ENCODE data around the gene CLP1. TPM values are rescaled to one million over a fixed set of nuclear protein-coding genes. Genes with fewer than 3 reads are reported as not detected.

CLP1 gene
- total and polyA plus RNA-seq, 2 experiments from 2014 or later: 16.4 to 21.0 TPM

GRCh38 chr11:57652662-57653061 is 4.9 kb upstream of the CLP1 start:
- Histone ChIP-seq H3K9me2 (ENCODE audit: insufficient read depth) (no peaks in the 10 kb centered on the region), H3K4me3 (no peak overlapping the region)
- 52 to 54% methylated on average over 3 of the region's 3 CpGs for WGBS, 2 experiments (ENCODE audit: low coverage in 1 of 2, low lambda C conversion rate in 2 of 2, missing lambda C conversion rate in 2 of 2)

GRCh38 chr11:57653163-57653562 is 4.4 kb upstream of the CLP1 start:
- Histone ChIP-seq H3K36me3 (ENCODE audit: low read depth) (no peaks in the 10 kb centered on the region), H3F3A (ENCODE audit: insufficient read depth) (peaks cover 7% of the 10 kb centered on the region), H3K4me3 (no peak overlapping the region), H4K20me1 (ENCODE audit: insufficient read depth) (no peaks in the 10 kb centered on the region), H2AFZ (peak overlapping the region; percentile 55), H3K27ac (no peak overlapping the region), H3K79me2 (ENCODE audit: insufficient read depth) (peaks cover 6% of the 10 kb centered on the region), H3K9me3 (ENCODE audit: low read depth) (no peaks in the 10 kb centered on the region), H3K9ac (peak overlapping the region; percentile 19; the same call in 1 of the 2 replicates), H3K9me2 (ENCODE audit: insufficient read depth) (no peaks in the 10 kb centered on the region), H3K4me2 (ENCODE audit: unreplicated experiment) (no peak overlapping the region), H3K27me3 (replicated peaks; ENCODE audit: insufficient read depth) (no peaks in the 10 kb centered on the region), H3K4me1 (ENCODE audit: insufficient read depth) (peaks cover 14% of the 10 kb centered on the region)
- WGBS, 2 experiments (ENCODE audit: low coverage in 1 of 2, low lambda C conversion rate in 2 of 2, missing lambda C conversion rate in 2 of 2): 45 to 55% methylated on average over 1 to 3 of the region's 3 CpGs
- DNase-seq: no peak
- in situ Hi-C loops (cut with MboI): no loop called here
- TF ChIP-seq EZH2phosphoT487 (IDR thresholded peaks at IDR 0.05; ENCODE audit: insufficient read depth, low read depth): no peak
- no peak for TF ChIP-seq EZH2 (IDR thresholded peaks at IDR 0.05; ENCODE audit: insufficient read depth, poor library complexity, severe bottlenecking)

More at GRCh38 chr11:57652662-57653061, 4.9 kb upstream of the CLP1 start:
- Histone ChIP-seq H4K20me1 (ENCODE audit: insufficient read depth) (no peaks in the 10 kb centered on the region), H3K9ac (peak overlapping the region; percentile 19; the same call in 1 of the 2 replicates), H3K27ac (no peak overlapping the region), H2AFZ (peak overlapping the region; percentile 55), H3K4me2 (ENCODE audit: unreplicated experiment) (no peak overlapping the region), H3K9me3 (ENCODE audit: low read depth) (no peaks in the 10 kb centered on the region), H3K79me2 (ENCODE audit: insufficient read depth) (peaks cover under 1% of the 10 kb centered on the region), H3F3A (ENCODE audit: insufficient read depth) (peaks cover 11% of the 10 kb centered on the region), H3K36me3 (ENCODE audit: low read depth) (no peaks in the 10 kb centered on the region), H3K4me1 (ENCODE audit: insufficient read depth) (peaks cover 19% of the 10 kb centered on the region), H3K27me3 (replicated peaks; ENCODE audit: insufficient read depth) (no peaks in the 10 kb centered on the region)
- DNase-seq: peak; percentile 17
- in situ Hi-C loops (cut with MboI): no loop called here
- TF ChIP-seq EZH2 (IDR thresholded peaks at IDR 0.05; ENCODE audit: insufficient read depth, poor library complexity, severe bottlenecking) (no peak), EZH2phosphoT487 (IDR thresholded peaks at IDR 0.05; ENCODE audit: insufficient read depth, low read depth) (no peak)

- no peak for TF ChIP-seq EZH2phosphoT487 (IDR thresholded peaks at IDR 0.05; ENCODE audit: insufficient read depth, low read depth)
- TF ChIP-seq EZH2 (IDR thresholded peaks at IDR 0.05; ENCODE audit: insufficient read depth, poor library complexity, severe bottlenecking): no peak
- Histone ChIP-seq H3K9me3 (ENCODE audit: low read depth) (no peaks in the 10 kb centered on the region), H3K27ac (peak overlapping the region; percentile 80), H3K4me2 (ENCODE audit: unreplicated experiment) (peak overlapping the region; percentile 84), H3K4me3 (peak overlapping the region; percentile 90), H3K4me1 (ENCODE audit: insufficient read depth) (no peaks in the 10 kb centered on the region), H3K27me3 (replicated peaks; ENCODE audit: insufficient read depth) (no peaks in the 10 kb centered on the region), H3K9ac (peak overlapping the region; percentile 88), H3F3A (ENCODE audit: insufficient read depth) (no peaks in the 10 kb centered on the region; the same call in 1 of the 2 replicates), H3K9me2 (ENCODE audit: insufficient read depth) (no peaks in the 10 kb centered on the region), H2AFZ (peak overlapping the region; percentile 88), H4K20me1 (ENCODE audit: insufficient read depth) (no peaks in the 10 kb centered on the region), H3K79me2 (ENCODE audit: insufficient read depth) (peaks cover 43% of the 10 kb centered on the region), H3K36me3 (ENCODE audit: low read depth) (peaks cover 14% of the 10 kb centered on the region; the same call in 1 of the 2 replicates)
- 12 to 13% methylated on average over 5 of the region's 5 CpGs for WGBS, 2 experiments (ENCODE audit: low coverage in 1 of 2, low lambda C conversion rate in 2 of 2, missing lambda C conversion rate in 2 of 2)
- in situ Hi-C loops (cut with MboI): no loop called here
- DNase-seq: no peak
These were observed 723 bp upstream of the CLP1 start for GRCh38 chr11:57656885-57657193.

- peak overlapping the region; percentile 90 for H3K4me3 ChIP-seq
- no peaks in the 10 kb centered on the region; the same call in 1 of the 2 replicates for H3F3A ChIP-seq (ENCODE audit: insufficient read depth)
- 0 to 1% methylated on average over 8 of the region's 8 CpGs for WGBS, 2 experiments (ENCODE audit: low coverage in 1 of 2, low lambda C conversion rate in 2 of 2, missing lambda C conversion rate in 2 of 2)
- H3K9me3 ChIP-seq (ENCODE audit: low read depth): no peaks in the 10 kb centered on the region
- in situ Hi-C loops (cut with MboI): no loop called here
- peaks cover 21% of the 10 kb centered on the region; the same call in 1 of the 2 replicates for H3K36me3 ChIP-seq (ENCODE audit: low read depth)
- peak; percentile 43 for DNase-seq
- no peaks in the 10 kb centered on the region for H3K4me1 ChIP-seq (ENCODE audit: insufficient read depth)
- no peaks in the 10 kb centered on the region for H4K20me1 ChIP-seq (ENCODE audit: insufficient read depth)
- no peaks in the 10 kb centered on the region for H3K9me2 ChIP-seq (ENCODE audit: insufficient read depth)
- peak overlapping the region; percentile 84 for H3K9ac ChIP-seq
- H3K79me2 ChIP-seq (ENCODE audit: insufficient read depth): peaks cover 46% of the 10 kb centered on the region
- peak overlapping the region; percentile 94 for H3K4me2 ChIP-seq (ENCODE audit: unreplicated experiment)
- TF ChIP-seq EZH2phosphoT487 (IDR thresholded peaks at IDR 0.05; ENCODE audit: insufficient read depth, low read depth): no peak
- no peak for TF ChIP-seq EZH2 (IDR thresholded peaks at IDR 0.05; ENCODE audit: insufficient read depth, poor library complexity, severe bottlenecking)
- H3K27me3 ChIP-seq (replicated peaks; ENCODE audit: insufficient read depth): no peaks in the 10 kb centered on the region
- H2AFZ ChIP-seq: peak overlapping the region; percentile 88
- H3K27ac ChIP-seq: peak overlapping the region; percentile 16
These were observed 430 bp downstream of the CLP1 start for GRCh38 chr11:57658023-57658361.

GRCh38 chr11:57659669-57660068 is 2.1 kb downstream of the CLP1 start:
- H3K4me3 ChIP-seq: no peak overlapping the region

More at GRCh38 chr11:57659669-57660068, 2.1 kb downstream of the CLP1 start:
- no peak overlapping the region for H3K9ac ChIP-seq
- no peak overlapping the region for H3K4me2 ChIP-seq (ENCODE audit: unreplicated experiment)
- no peaks in the 10 kb centered on the region for H4K20me1 ChIP-seq (ENCODE audit: insufficient read depth)
- H3K27me3 ChIP-seq (replicated peaks; ENCODE audit: insufficient read depth): no peaks in the 10 kb centered on the region
- in situ Hi-C loops (cut with MboI): no loop called here
- no peaks in the 10 kb centered on the region; the same call in 1 of the 2 replicates for H3F3A ChIP-seq (ENCODE audit: insufficient read depth)
- peaks cover 46% of the 10 kb centered on the region for H3K79me2 ChIP-seq (ENCODE audit: insufficient read depth)
- DNase-seq: no peak
- no peaks in the 10 kb centered on the region for H3K9me2 ChIP-seq (ENCODE audit: insufficient read depth)
- no peaks in the 10 kb centered on the region for H3K4me1 ChIP-seq (ENCODE audit: insufficient read depth)
- H3K27ac ChIP-seq: no peak overlapping the region
- no peak overlapping the region for H2AFZ ChIP-seq
- WGBS, 2 experiments (ENCODE audit: low coverage in 1 of 2, low lambda C conversion rate in 2 of 2, missing lambda C conversion rate in 2 of 2): 89 to 91% methylated on average over 14 of the region's 14 CpGs
- H3K36me3 ChIP-seq (ENCODE audit: low read depth): peaks cover 21% of the 10 kb centered on the region; the same call in 1 of the 2 replicates
- TF ChIP-seq EZH2phosphoT487 (IDR thresholded peaks at IDR 0.05; ENCODE audit: insufficient read depth, low read depth) (no peak), EZH2 (IDR thresholded peaks at IDR 0.05; ENCODE audit: insufficient read depth, poor library complexity, severe bottlenecking) (no peak)
- H3K9me3 ChIP-seq (ENCODE audit: low read depth): no peaks in the 10 kb centered on the region
